Coronary artery (tissue), 2 donors: Measurements from ENCODE around the gene GPR137B.

Source experiments
- DNase-seq: peaks from one replicate; pipeline ENCODE4 v3.0.0-alpha.2; 2017; ENCODE audit warnings: low spot score
- H3K27ac ChIP-seq, 2 donors: fragments of 200-600 bp; sonication (generic); one replicate each; pipeline ENCODE4 v1.5.1; 2016 to 2019
- H3K4me3 ChIP-seq: fragments of 200-600 bp; sonication (generic); 2 replicates; pipeline ENCODE4 v1.5.1; 2016; ENCODE audit warnings: mild to moderate bottlenecking, moderate library complexity
- TF ChIP-seq, protein P1 (sequence below): fragments of 200-600 bp; sonication (generic); IDR thresholded peaks from one replicate; pipeline ENCODE4 v1.5.1; 2019; ENCODE audit warnings: antibody characterized with exemption

Gene GPR137B

GRCh38 chr1:236129306-236129705 lies 13.0 kb upstream of the GPR137B start:
- H3K27ac ChIP-seq = no peak overlapping the region
- TF ChIP-seq, protein P1, sequence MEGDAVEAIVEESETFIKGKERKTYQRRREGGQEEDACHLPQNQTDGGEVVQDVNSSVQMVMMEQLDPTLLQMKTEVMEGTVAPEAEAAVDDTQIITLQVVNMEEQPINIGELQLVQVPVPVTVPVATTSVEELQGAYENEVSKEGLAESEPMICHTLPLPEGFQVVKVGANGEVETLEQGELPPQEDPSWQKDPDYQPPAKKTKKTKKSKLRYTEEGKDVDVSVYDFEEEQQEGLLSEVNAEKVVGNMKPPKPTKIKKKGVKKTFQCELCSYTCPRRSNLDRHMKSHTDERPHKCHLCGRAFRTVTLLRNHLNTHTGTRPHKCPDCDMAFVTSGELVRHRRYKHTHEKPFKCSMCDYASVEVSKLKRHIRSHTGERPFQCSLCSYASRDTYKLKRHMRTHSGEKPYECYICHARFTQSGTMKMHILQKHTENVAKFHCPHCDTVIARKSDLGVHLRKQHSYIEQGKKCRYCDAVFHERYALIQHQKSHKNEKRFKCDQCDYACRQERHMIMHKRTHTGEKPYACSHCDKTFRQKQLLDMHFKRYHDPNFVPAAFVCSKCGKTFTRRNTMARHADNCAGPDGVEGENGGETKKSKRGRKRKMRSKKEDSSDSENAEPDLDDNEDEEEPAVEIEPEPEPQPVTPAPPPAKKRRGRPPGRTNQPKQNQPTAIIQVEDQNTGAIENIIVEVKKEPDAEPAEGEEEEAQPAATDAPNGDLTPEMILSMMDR = no peak
- DNase-seq = no peak
- H3K4me3 ChIP-seq = no peak overlapping the region

DNA sequence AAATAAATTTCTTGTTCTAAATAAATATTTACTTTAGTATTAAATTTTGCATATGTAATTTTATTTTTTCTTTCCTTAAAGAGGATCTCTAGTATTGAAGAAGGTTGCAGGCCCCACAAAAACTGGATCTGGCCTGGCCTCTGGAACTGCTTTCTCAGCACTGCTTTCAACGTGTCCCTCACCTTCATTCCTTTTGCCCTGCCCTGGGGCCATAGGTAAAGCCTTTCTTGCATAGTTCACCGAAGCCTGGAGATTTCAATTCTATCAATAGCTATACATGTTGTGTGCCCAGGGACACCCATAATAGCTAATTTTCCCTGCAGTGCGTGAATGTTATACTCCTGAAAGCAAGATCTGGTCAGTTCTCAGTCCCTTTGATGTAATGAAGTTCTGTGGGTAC lies 12.0 kb upstream of the GPR137B start:
- H3K27ac ChIP-seq = no peak overlapping the region
- TF ChIP-seq, protein P1 = no peak
- no peak overlapping the region for H3K4me3 ChIP-seq
- DNase-seq = no peak

GRCh38 chr1:236131916-236132315 lies 10.4 kb upstream of the GPR137B start:
- DNase-seq = no peak
- Histone ChIP-seq H3K4me3 (no peak overlapping the region), H3K27ac (no peak overlapping the region)
- TF ChIP-seq, protein P1 = no peak

DNA sequence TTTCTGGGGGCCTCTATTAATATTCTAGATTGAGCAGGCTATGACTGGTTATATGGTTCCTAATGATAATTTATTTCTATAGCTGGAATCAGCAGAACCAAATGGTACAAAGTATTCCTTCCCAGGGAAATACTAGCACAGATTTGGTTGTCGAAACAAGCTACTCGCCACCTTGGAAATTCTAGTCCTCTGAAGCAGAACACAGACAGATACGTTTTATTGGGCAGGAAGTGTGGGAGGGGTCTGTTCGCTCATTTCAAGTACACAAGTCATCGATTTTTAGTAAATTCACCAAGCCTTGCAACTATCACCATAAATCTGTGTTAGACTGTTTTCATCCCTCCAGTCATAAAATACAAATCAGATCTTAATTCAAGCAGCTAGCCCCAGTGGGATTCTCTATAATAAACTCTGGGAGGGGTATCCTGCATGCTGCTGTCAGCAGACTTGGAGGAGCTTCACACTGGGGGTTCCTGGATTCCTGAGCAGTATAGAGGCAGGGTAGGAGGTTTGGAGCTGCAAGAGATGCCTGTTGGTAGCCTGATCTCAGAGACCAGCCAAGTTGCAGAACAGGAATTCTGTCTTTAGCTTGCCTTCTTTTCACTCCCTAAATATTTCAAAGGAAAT lies 9.8 kb upstream of the GPR137B start:
- TF ChIP-seq, protein P1 = no peak
- Histone ChIP-seq H3K27ac (no peak overlapping the region), H3K4me3 (no peak overlapping the region)
- no peak for DNase-seq

DNA sequence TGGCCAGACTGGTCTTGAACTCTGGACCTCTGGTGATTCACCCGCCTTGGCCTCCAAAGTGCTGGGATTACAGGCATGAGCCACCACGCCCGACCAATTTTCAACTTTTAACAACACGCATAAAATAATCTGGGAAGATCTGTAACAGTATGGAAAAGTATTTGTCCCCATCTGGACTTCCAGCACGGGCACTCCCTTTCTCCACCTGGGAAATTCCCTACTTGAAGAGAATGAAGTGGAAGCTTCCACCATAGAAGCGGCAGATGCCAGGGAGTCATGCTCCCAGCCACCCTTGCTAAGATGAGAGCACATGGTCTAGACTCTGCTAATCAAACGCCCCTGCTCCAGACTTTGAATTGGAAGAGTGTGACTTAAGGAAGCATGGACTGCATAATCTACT lies 9.0 kb upstream of the GPR137B start:
- Histone ChIP-seq H3K4me3 (no peak overlapping the region), H3K27ac (no peak overlapping the region)
- TF ChIP-seq, protein P1 = no peak
- DNase-seq = no peak

GRCh38 chr1:236133802-236134201 lies 8.5 kb upstream of the GPR137B start:
- no peak overlapping the region for H3K4me3 ChIP-seq
- H3K27ac ChIP-seq = no peak overlapping the region
- TF ChIP-seq, protein P1 = no peak
- DNase-seq = no peak

DNA sequence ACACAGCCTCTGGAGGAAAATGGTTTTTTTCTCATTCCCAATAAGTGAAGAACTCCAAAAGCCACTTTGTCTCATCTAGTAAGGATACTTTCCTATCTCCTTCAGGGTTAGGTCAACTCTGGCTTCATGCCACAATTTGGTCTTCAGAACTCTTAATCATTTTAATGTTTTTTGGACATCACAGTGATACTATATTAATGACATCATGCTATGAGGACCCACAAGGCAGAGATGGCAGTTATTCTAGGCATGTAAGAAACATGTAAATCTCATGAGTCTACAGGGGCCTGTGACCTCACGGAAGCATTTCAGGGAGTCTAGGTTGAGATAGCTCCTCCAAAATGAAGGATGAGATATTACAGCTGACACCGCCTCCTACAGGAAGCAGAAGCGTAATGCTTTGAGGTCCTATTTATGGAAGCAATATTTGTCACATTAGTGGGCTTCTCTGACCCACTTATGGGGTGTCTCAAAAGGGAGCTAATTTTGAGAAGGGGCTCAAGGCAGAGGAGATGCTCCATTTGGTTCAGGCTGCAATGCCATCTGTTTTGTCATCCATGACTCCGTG lies 5.0 kb upstream of the GPR137B start:
- no peak for DNase-seq
- TF ChIP-seq, protein P1 = no peak
- Histone ChIP-seq H3K27ac (no peak overlapping the region), H3K4me3 (no peak overlapping the region)
